ENCODE results near the gene REPS1.
A peak's percentile ranks its signal among the peaks of the same experiment; 100 is the strongest.

The REPS1 gene

DNA sequence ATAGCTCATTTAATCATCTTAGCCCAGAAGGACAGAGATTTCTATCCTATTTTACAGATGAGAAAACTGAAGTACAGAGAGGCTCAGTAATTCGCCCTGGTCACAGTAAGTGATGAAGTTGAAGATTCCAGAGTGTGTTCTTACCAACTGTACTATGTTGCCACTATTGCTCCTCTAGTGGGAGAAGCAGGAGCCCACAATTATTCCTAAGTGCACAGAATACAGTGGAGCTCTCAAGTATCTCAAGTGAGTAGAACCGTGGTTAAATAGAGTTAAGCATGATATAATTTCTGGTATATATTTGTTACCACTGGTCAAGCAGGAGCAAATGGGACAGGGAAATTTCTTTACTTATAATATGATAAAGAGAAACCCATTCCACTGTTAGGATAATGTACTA lies 22.1 kb downstream of the REPS1 start:
- 96% methylated on average over 2 of the region's 2 CpGs for WGBS
- Histone ChIP-seq H3K9me3 (ENCODE audit: insufficient read depth, low read depth, low read length) (no peaks in the 10 kb centered on the region), H3K4me3 (ENCODE audit: low read length) (no peak overlapping the region), H3K27me3 (ENCODE audit: insufficient read depth, low read length) (no peaks in the 10 kb centered on the region), H3K4me1 (ENCODE audit: insufficient read depth, low read length) (peaks cover 27% of the 10 kb centered on the region), H3K9ac (ENCODE audit: low read depth, low read length) (no peak overlapping the region), H3K27ac (ENCODE audit: low read depth, low read length) (no peak overlapping the region), H3K36me3 (ENCODE audit: insufficient read depth, low read length) (no peaks in the 10 kb centered on the region)

DNA sequence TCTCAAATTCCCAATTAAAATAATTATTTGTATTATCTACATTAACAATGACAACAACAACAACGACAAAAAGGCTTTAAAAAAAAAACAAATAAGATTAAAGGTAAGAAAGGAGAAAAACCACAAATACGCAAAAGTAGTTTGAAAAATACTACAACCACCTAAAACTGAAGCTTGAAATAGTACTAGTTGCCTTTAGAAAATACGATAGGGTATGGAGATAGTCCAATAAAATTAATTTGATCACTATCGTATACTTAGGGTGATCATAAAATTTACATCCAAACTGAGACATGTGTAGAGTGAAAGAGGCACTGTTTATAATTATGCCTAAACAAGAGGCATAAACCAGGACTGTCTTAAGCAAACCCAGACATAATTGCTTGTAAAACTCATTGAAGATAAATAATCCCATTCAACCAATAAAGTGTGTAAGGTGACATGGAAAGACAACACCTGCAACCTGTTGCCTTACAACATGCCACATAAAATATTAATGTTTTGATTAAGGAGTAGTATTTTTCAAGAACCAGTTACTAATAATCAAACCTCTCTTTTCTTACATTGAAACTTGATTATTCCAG lies 22.7 kb downstream of the REPS1 start:
- Histone ChIP-seq H3K27me3 (ENCODE audit: insufficient read depth, low read length) (no peaks in the 10 kb centered on the region), H3K9me3 (ENCODE audit: insufficient read depth, low read depth, low read length) (no peaks in the 10 kb centered on the region), H3K9ac (ENCODE audit: low read depth, low read length) (no peak overlapping the region), H3K27ac (ENCODE audit: low read depth, low read length) (no peak overlapping the region), H3K36me3 (ENCODE audit: insufficient read depth, low read length) (no peaks in the 10 kb centered on the region), H3K4me1 (ENCODE audit: insufficient read depth, low read length) (peaks cover 27% of the 10 kb centered on the region), H3K4me3 (ENCODE audit: low read length) (no peak overlapping the region)
- WGBS = 90% methylated on average over 2 of the region's 4 CpGs

- H3K36me3 ChIP-seq (ENCODE audit: insufficient read depth, low read length) = no peaks in the 10 kb centered on the region
- H3K4me3 ChIP-seq (ENCODE audit: low read length) = no peak overlapping the region
- WGBS = no CpG with 5 or more reads among the region's 1 CpG
- no peaks in the 10 kb centered on the region for H3K9me3 ChIP-seq (ENCODE audit: insufficient read depth, low read depth, low read length)
- no peak overlapping the region for H3K27ac ChIP-seq (ENCODE audit: low read depth, low read length)
- H3K4me1 ChIP-seq (ENCODE audit: insufficient read depth, low read length) = peaks cover 31% of the 10 kb centered on the region
- no peak overlapping the region for H3K9ac ChIP-seq (ENCODE audit: low read depth, low read length)
- H3K27me3 ChIP-seq (ENCODE audit: insufficient read depth, low read length) = no peaks in the 10 kb centered on the region
Measured at GRCh38 chr6:138964012-138964411, 24.0 kb downstream of the REPS1 start.

- H3K9me3 ChIP-seq (ENCODE audit: insufficient read depth, low read depth, low read length) = no peaks in the 10 kb centered on the region
- H3K27me3 ChIP-seq (ENCODE audit: insufficient read depth, low read length) = no peaks in the 10 kb centered on the region
- no peak overlapping the region for H3K9ac ChIP-seq (ENCODE audit: low read depth, low read length)
- H3K4me1 ChIP-seq (ENCODE audit: insufficient read depth, low read length) = peaks cover 33% of the 10 kb centered on the region
- no peak overlapping the region for H3K4me3 ChIP-seq (ENCODE audit: low read length)
- no peak overlapping the region for H3K27ac ChIP-seq (ENCODE audit: low read depth, low read length)
- 78% methylated on average over 3 of the region's 3 CpGs for WGBS
- no peaks in the 10 kb centered on the region for H3K36me3 ChIP-seq (ENCODE audit: insufficient read depth, low read length)
Measured at GRCh38 chr6:138963531-138963930, 24.5 kb downstream of the REPS1 start.

- no peaks in the 10 kb centered on the region for H3K27me3 ChIP-seq (ENCODE audit: insufficient read depth, low read length)
- H3K4me1 ChIP-seq (ENCODE audit: insufficient read depth, low read length) = peaks cover 28% of the 10 kb centered on the region
- H3K9me3 ChIP-seq (ENCODE audit: insufficient read depth, low read depth, low read length) = no peaks in the 10 kb centered on the region
- no peak overlapping the region for H3K4me3 ChIP-seq (ENCODE audit: low read length)
- no peak overlapping the region for H3K27ac ChIP-seq (ENCODE audit: low read depth, low read length)
- WGBS = 91% methylated on average over 3 of the region's 3 CpGs
- no peaks in the 10 kb centered on the region for H3K36me3 ChIP-seq (ENCODE audit: insufficient read depth, low read length)
- H3K9ac ChIP-seq (ENCODE audit: low read depth, low read length) = no peak overlapping the region
Measured at GRCh38 chr6:138963119-138963518, 24.9 kb downstream of the REPS1 start.

GRCh38 chr6:138959521-138959920 lies 28.5 kb downstream of the REPS1 start:
- H3K9ac ChIP-seq (ENCODE audit: low read depth, low read length) = no peak overlapping the region
- H3K27me3 ChIP-seq (ENCODE audit: insufficient read depth, low read length) = no peaks in the 10 kb centered on the region
- no peaks in the 10 kb centered on the region for H3K9me3 ChIP-seq (ENCODE audit: insufficient read depth, low read depth, low read length)
- peaks cover 40% of the 10 kb centered on the region for H3K4me1 ChIP-seq (ENCODE audit: insufficient read depth, low read length)
- H3K27ac ChIP-seq (ENCODE audit: low read depth, low read length) = no peak overlapping the region
- 94% methylated on average over 3 of the region's 3 CpGs for WGBS
- no peak overlapping the region for H3K4me3 ChIP-seq (ENCODE audit: low read length)
- H3K36me3 ChIP-seq (ENCODE audit: insufficient read depth, low read length) = no peaks in the 10 kb centered on the region

- no peak overlapping the region for H3K9ac ChIP-seq (ENCODE audit: low read depth, low read length)
- H3K27ac ChIP-seq (ENCODE audit: low read depth, low read length) = no peak overlapping the region
- H3K4me3 ChIP-seq (ENCODE audit: low read length) = no peak overlapping the region
- H3K27me3 ChIP-seq (ENCODE audit: insufficient read depth, low read length) = no peaks in the 10 kb centered on the region
- WGBS = 100% methylated on average over 1 of the region's 1 CpG
- H3K36me3 ChIP-seq (ENCODE audit: insufficient read depth, low read length) = peaks cover 2% of the 10 kb centered on the region; the same call in 1 of the 2 replicates
- no peaks in the 10 kb centered on the region for H3K9me3 ChIP-seq (ENCODE audit: insufficient read depth, low read depth, low read length)
- H3K4me1 ChIP-seq (ENCODE audit: insufficient read depth, low read length) = peaks cover 40% of the 10 kb centered on the region
Measured at GRCh38 chr6:138958595-138958994, 29.5 kb downstream of the REPS1 start.

- Histone ChIP-seq H3K36me3 (ENCODE audit: insufficient read depth, low read length) (peaks cover 2% of the 10 kb centered on the region; the same call in 1 of the 2 replicates), H3K4me3 (ENCODE audit: low read length) (no peak overlapping the region), H3K27me3 (ENCODE audit: insufficient read depth, low read length) (no peaks in the 10 kb centered on the region), H3K4me1 (ENCODE audit: insufficient read depth, low read length) (peaks cover 36% of the 10 kb centered on the region), H3K9me3 (ENCODE audit: insufficient read depth, low read depth, low read length) (no peaks in the 10 kb centered on the region), H3K27ac (ENCODE audit: low read depth, low read length) (no peak overlapping the region; the same call in 1 of the 2 replicates), H3K9ac (ENCODE audit: low read depth, low read length) (no peak overlapping the region)
- WGBS = 83% methylated on average over 2 of the region's 2 CpGs
Measured at GRCh38 chr6:138957903-138958302, 30.1 kb downstream of the REPS1 start.

- Histone ChIP-seq H3K36me3 (ENCODE audit: insufficient read depth, low read length) (peaks cover 2% of the 10 kb centered on the region; the same call in 1 of the 2 replicates), H3K4me1 (ENCODE audit: insufficient read depth, low read length) (peaks cover 36% of the 10 kb centered on the region), H3K4me3 (ENCODE audit: low read length) (no peak overlapping the region), H3K9me3 (ENCODE audit: insufficient read depth, low read depth, low read length) (no peaks in the 10 kb centered on the region), H3K9ac (ENCODE audit: low read depth, low read length) (no peak overlapping the region), H3K27me3 (ENCODE audit: insufficient read depth, low read length) (no peaks in the 10 kb centered on the region), H3K27ac (ENCODE audit: low read depth, low read length) (no peak overlapping the region; the same call in 1 of the 2 replicates)
- 68% methylated on average over 2 of the region's 2 CpGs for WGBS
Measured at GRCh38 chr6:138957484-138957883, 30.6 kb downstream of the REPS1 start.

DNA sequence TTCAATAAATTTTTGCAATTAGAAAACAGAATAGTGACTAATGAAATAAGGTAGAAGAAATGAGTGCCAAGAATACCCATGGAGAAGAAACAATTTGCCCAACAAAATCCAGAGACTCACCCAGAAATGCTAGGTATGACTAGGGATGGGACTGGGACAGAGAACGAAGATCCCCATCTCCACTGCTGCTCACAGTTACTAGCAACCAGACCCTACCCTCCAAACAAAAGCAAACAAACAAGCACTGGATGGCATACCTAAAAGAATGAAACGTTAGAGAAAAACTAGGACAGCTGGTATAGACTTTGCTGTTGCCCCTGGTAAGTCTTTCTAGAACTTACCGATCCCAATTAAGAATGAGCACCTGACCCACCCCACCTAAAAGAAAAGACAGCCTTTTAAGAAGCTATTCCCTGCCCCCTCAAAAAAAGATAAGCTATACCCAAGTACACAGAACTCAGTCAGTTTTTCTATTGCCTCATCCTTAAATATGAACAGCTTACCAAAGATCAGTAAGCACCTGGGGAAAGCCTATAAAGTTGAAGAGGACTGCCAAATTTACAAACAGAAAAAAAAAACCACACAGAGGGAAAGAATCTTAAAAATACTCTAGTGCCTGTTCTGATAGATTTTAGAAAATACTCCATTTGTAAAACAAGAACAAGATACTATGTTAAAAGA lies 31.7 kb downstream of the REPS1 start:
- Histone ChIP-seq H3K4me1 (ENCODE audit: insufficient read depth, low read length) (peaks cover 36% of the 10 kb centered on the region), H3K9ac (ENCODE audit: low read depth, low read length) (peak overlapping the region; percentile 19; the same call in 1 of the 2 replicates), H3K4me3 (ENCODE audit: low read length) (no peak overlapping the region), H3K9me3 (ENCODE audit: insufficient read depth, low read depth, low read length) (no peaks in the 10 kb centered on the region), H3K27me3 (ENCODE audit: insufficient read depth, low read length) (no peaks in the 10 kb centered on the region), H3K36me3 (ENCODE audit: insufficient read depth, low read length) (peaks cover 2% of the 10 kb centered on the region; the same call in 1 of the 2 replicates), H3K27ac (ENCODE audit: low read depth, low read length) (no peak overlapping the region)
- 79% methylated on average over 3 of the region's 3 CpGs for WGBS

GRCh38 chr6:138955262-138955661 lies 32.8 kb downstream of the REPS1 start:
- peaks cover 2% of the 10 kb centered on the region; the same call in 1 of the 2 replicates for H3K36me3 ChIP-seq (ENCODE audit: insufficient read depth, low read length)
- H3K9me3 ChIP-seq (ENCODE audit: insufficient read depth, low read depth, low read length) = no peaks in the 10 kb centered on the region
- H3K27me3 ChIP-seq (ENCODE audit: insufficient read depth, low read length) = no peaks in the 10 kb centered on the region
- no peak overlapping the region for H3K4me3 ChIP-seq (ENCODE audit: low read length)
- H3K27ac ChIP-seq (ENCODE audit: low read depth, low read length) = no peak overlapping the region
- peaks cover 31% of the 10 kb centered on the region for H3K4me1 ChIP-seq (ENCODE audit: insufficient read depth, low read length)
- H3K9ac ChIP-seq (ENCODE audit: low read depth, low read length) = no peak overlapping the region

All from HUES64 (cell line).